ENCODE data around the gene HLA-DRB5. TPM values are rescaled to one million over a fixed set of nuclear protein-coding genes. Genes with fewer than 3 reads are reported as not detected.

The HLA-DRB5 gene
- total RNA-seq, 1 experiment from 2014 or later = 4.2 TPM

GRCh38 chr6:32559747-32560146 is 29.7 kb upstream of the HLA-DRB5 start:
- Mint-ChIP-seq H3K4me1 (peaks cover 0 to 3% of the 10 kb centered on the region in 2 experiments; a peak in 1 of 4 replicates), H3K27ac (no peak overlapping the region), H3K27me3 (ENCODE audit: low read depth) (peaks cover 10% of the 10 kb centered on the region), H3K4me3 (no peak overlapping the region), H3K9me3 (no peaks in the 10 kb centered on the region; a peak in 1 of 5 replicates), H3K36me3 (ENCODE audit: insufficient read depth in 1 of 3, low read depth in 3 of 3) (no peaks in the 10 kb centered on the region)
- Histone ChIP-seq H3K9ac (ENCODE audit: extremely low read depth, insufficient read length, low read length) (no peak overlapping the region), H2BK5ac (ENCODE audit: insufficient read length, low read length) (no peak overlapping the region), H3K4me2 (ENCODE audit: insufficient read depth, insufficient read length, low read length) (no peak overlapping the region), H3K9me3 (ENCODE audit: control insufficient read depth, low read depth, low read length) (no peaks in the 10 kb centered on the region), H4K91ac (ENCODE audit: insufficient read length, low read depth, low read length) (no peak overlapping the region), H4K20me1 (ENCODE audit: control insufficient read depth, insufficient read depth, insufficient read length) (no peaks in the 10 kb centered on the region), H2BK12ac (ENCODE audit: insufficient read length, low read depth, low read length) (no peak overlapping the region), H2AFZ (ENCODE audit: low read length) (no peak overlapping the region), H3K23me2 (ENCODE audit: insufficient read length, low read depth, low read length, poor library complexity, severe bottlenecking) (no peaks in the 10 kb centered on the region), H3K18ac (ENCODE audit: insufficient read length, low read depth, low read length) (no peak overlapping the region), H3K14ac (ENCODE audit: insufficient read depth, low read length) (no peak overlapping the region), H2BK120ac (ENCODE audit: low read depth, low read length, poor library complexity, severe bottlenecking) (no peak overlapping the region), H3K23ac (ENCODE audit: insufficient read length, low read depth, low read length) (no peak overlapping the region), H3K27me3 (ENCODE audit: insufficient read depth, low read length) (no peaks in the 10 kb centered on the region), H3K4ac (ENCODE audit: low read depth, low read length) (no peak overlapping the region), H2BK15ac (ENCODE audit: low read depth, low read length) (no peak overlapping the region), H3K27ac (ENCODE audit: insufficient read length, low read depth, low read length) (no peak overlapping the region), H3K79me2 (ENCODE audit: insufficient read depth, low read length) (no peaks in the 10 kb centered on the region), H3K79me1 (ENCODE audit: insufficient read depth, low read depth, low read length, poor library complexity, severe bottlenecking) (no peaks in the 10 kb centered on the region), H4K5ac (ENCODE audit: insufficient read length, low read depth, low read length) (no peak overlapping the region), H2AK5ac (ENCODE audit: insufficient read length, low read length) (no peak overlapping the region), H4K8ac (replicated peaks; ENCODE audit: insufficient read length, low read depth, low read length) (no peak overlapping the region), H3K4me1 (ENCODE audit: insufficient read depth, low read length) (no peaks in the 10 kb centered on the region), H3T11ph (ENCODE audit: low read length) (no peak overlapping the region), H2BK20ac (ENCODE audit: low read depth, low read length, poor library complexity, severe bottlenecking) (no peak overlapping the region), H3K56ac (ENCODE audit: insufficient read length, low read depth, low read length) (no peak overlapping the region)
- no CpG with 5 or more reads among the region's 7 CpGs for WGBS (ENCODE audit: extremely low coverage, insufficient read length, low lambda C conversion rate)
- TF ChIP-seq CTCF (conservative IDR thresholded peaks at IDR 0.05) = no peak
- no peak for DNase-seq

Data from H9 (cell line).